GM23338 (cell line): ENCODE measurements around the gene PA2G4. TPM values are rescaled to one million over a fixed set of nuclear protein-coding genes. Genes with fewer than 3 reads are reported as not detected.

Experiments used
- ATAC-seq: fragments of 200-7000 bp; cut with Tn5 transposase; 3 replicates; pipeline ENCODE4 v1.9.1; 2020
- DNase-seq: peaks from one replicate; pipeline ENCODE4 v3.0.0-alpha.2; 2015; ENCODE audit warnings: low spot score
- H2AFZ ChIP-seq: fragments of 200-600 bp; sonication (generic); 2 replicates; pipeline ENCODE4 v1.8.0; 2016; ENCODE audit warnings: antibody characterized with exemption, mild to moderate bottlenecking, moderate library complexity
- H3F3A ChIP-seq: fragments of 200-600 bp; sonication (generic); replicated peaks from 2 replicates; pipeline ENCODE4 v1.8.0; 2017; ENCODE audit warnings: antibody characterized with exemption, mixed run types, low read depth
- H3K27ac ChIP-seq: fragments of 200-600 bp; sonication (generic); 2 replicates; pipeline ENCODE4 v1.6.1; 2016; ENCODE audit warnings: low read depth
- H3K27me3 ChIP-seq: fragments of 200-600 bp; sonication (generic); 2 replicates; pipeline ENCODE4 v1.8.0; 2016; ENCODE audit warnings: mild to moderate bottlenecking, mixed run types, moderate library complexity; ENCODE audit not compliant: insufficient read depth
- H3K36me3 ChIP-seq: fragments of 200-600 bp; sonication (generic); 2 replicates; pipeline ENCODE4 v1.8.0; 2016; ENCODE audit warnings: mild to moderate bottlenecking; ENCODE audit not compliant: insufficient read depth
- H3K4me1 ChIP-seq: fragments of 200-600 bp; sonication (generic); 2 replicates; pipeline ENCODE4 v1.8.0; 2016; ENCODE audit warnings: mild to moderate bottlenecking, moderate library complexity; ENCODE audit not compliant: insufficient read depth
- H3K4me2 ChIP-seq: fragments of 200-600 bp; sonication (generic); 2 replicates; pipeline ENCODE4 v1.7.1; 2017; ENCODE audit warnings: mixed run types
- H3K4me3 ChIP-seq: fragments of 200-600 bp; sonication (generic); 2 replicates; pipeline ENCODE4 v1.6.1; 2016; ENCODE audit warnings: mixed run types
- H3K79me2 ChIP-seq: fragments of 200-600 bp; sonication (generic); replicated peaks from 2 replicates; pipeline ENCODE4 v1.8.0; 2017; ENCODE audit warnings: mild to moderate bottlenecking; ENCODE audit not compliant: insufficient read depth
- H3K9me2 ChIP-seq: fragments of 200-600 bp; sonication (generic); 2 replicates; pipeline ENCODE4 v1.8.0; 2017; ENCODE audit not compliant: insufficient read depth
- H4K20me1 ChIP-seq: fragments of 200-600 bp; sonication (generic); replicated peaks from 2 replicates; pipeline ENCODE4 v1.8.0; 2017; ENCODE audit warnings: mild to moderate bottlenecking; ENCODE audit not compliant: insufficient read depth
- H3K27ac Mint-ChIP-seq: 2 replicates; pipeline ENCODE4 v1.8.0; 2020; ENCODE audit warnings: inconsistent platforms, mild to moderate bottlenecking, moderate library complexity, mixed read lengths
- H3K27me3 Mint-ChIP-seq: 3 replicates; pipeline ENCODE4 v1.8.0; 2022; ENCODE audit warnings: low read depth, mild to moderate bottlenecking, moderate library complexity, mixed read lengths, inconsistent platforms; ENCODE audit not compliant: insufficient read depth, poor library complexity
- H3K36me3 Mint-ChIP-seq: 3 replicates; pipeline ENCODE4 v1.8.0; 2021; ENCODE audit warnings: low read depth, mild to moderate bottlenecking, inconsistent platforms, moderate library complexity, mixed read lengths
- H3K4me1 Mint-ChIP-seq: 3 replicates; pipeline ENCODE4 v1.8.0; 2020; ENCODE audit warnings: mild to moderate bottlenecking, inconsistent platforms, mixed read lengths
- H3K4me3 Mint-ChIP-seq: 3 replicates; pipeline ENCODE4 v1.8.0; 2021; ENCODE audit warnings: moderate library complexity, mild to moderate bottlenecking, inconsistent platforms, mixed read lengths
- H3K9me3 Mint-ChIP-seq: 3 replicates; pipeline ENCODE4 v1.8.0; 2020; ENCODE audit warnings: moderate library complexity, mild to moderate bottlenecking, inconsistent platforms, mixed read lengths
- CREB1 ChIP-seq: fragments of 250-450 bp; sonication (Bioruptor Pico); IDR thresholded peaks from 2 replicates; pipeline ENCODE4 v1.5.0; 2020; ENCODE audit warnings: low read depth, mild to moderate bottlenecking, moderate library complexity
- CTCF ChIP-seq, 2 experiments: fragments of 200-600 bp in 1 of 2; sonication (generic) in 1 of 2; conservative IDR thresholded peaks; 2 replicates each; pipeline versions ENCODE4 v1.5.1 to v1.6.1; 2016 to 2017; ENCODE audit warnings: antibody characterized with exemption in 2 of 2, low read depth in 2 of 2, mild to moderate bottlenecking in 2 of 2, moderate library complexity in 1 of 2
- ETS1 ChIP-seq: IDR thresholded peaks from 2 replicates; pipeline ENCODE4 v1.6.1; 2016; ENCODE audit warnings: antibody characterized with exemption
- EZH2 ChIP-seq: fragments of 200-600 bp; sonication (generic); IDR thresholded peaks from one replicate; pipeline ENCODE4 v1.8.0; 2017; ENCODE audit warnings: antibody characterized with exemption, mild to moderate bottlenecking, low read depth; ENCODE audit not compliant: unreplicated experiment
- EZH2phosphoT487 ChIP-seq: fragments of 200-600 bp; sonication (generic); IDR thresholded peaks from one replicate; pipeline ENCODE4 v1.8.1; 2018; ENCODE audit warnings: antibody characterized with exemption; ENCODE audit not compliant: unreplicated experiment
- JUNB ChIP-seq: IDR thresholded peaks from one replicate; pipeline ENCODE4 v1.6.1; 2016; ENCODE audit warnings: antibody characterized with exemption; ENCODE audit not compliant: unreplicated experiment
- NANOG ChIP-seq: IDR thresholded peaks from 2 replicates; pipeline ENCODE4 v1.6.1; 2016; ENCODE audit warnings: antibody characterized with exemption, borderline replicate concordance
- POLR2AphosphoS5 ChIP-seq: IDR thresholded peaks from 2 replicates; pipeline ENCODE4 v1.6.1; 2016; ENCODE audit warnings: antibody characterized with exemption, low read depth
- REST ChIP-seq: IDR thresholded peaks from one replicate; pipeline ENCODE4 v1.6.1; 2018; ENCODE audit warnings: antibody characterized with exemption; ENCODE audit not compliant: unreplicated experiment
- STAT1 ChIP-seq: IDR thresholded peaks from one replicate; pipeline ENCODE4 v1.6.1; 2016; ENCODE audit warnings: antibody characterized with exemption; ENCODE audit not compliant: unreplicated experiment
- ZNF114 ChIP-seq: fragments of 250-450 bp; sonication (Bioruptor Pico); IDR thresholded peaks from 2 replicates; pipeline ENCODE4 v1.5.0; 2020; ENCODE audit warnings: mild to moderate bottlenecking, moderate library complexity
- ZNF331 ChIP-seq: fragments of 250-450 bp; sonication (Bioruptor Pico); IDR thresholded peaks from 2 replicates; pipeline ENCODE4 v1.5.0; 2020; ENCODE audit warnings: low read depth, mild to moderate bottlenecking, moderate library complexity
- ZNF462 ChIP-seq: fragments of 250-450 bp; sonication (Bioruptor Pico); IDR thresholded peaks from 2 replicates; pipeline ENCODE4 v1.5.0; 2020; ENCODE audit warnings: mild to moderate bottlenecking, moderate library complexity
- polyA plus RNA-seq: library from polyadenylated mRNA; unstranded; fragments of >200 nt; fragmentation: Nextera tagmentation; extraction: Ambion mirVana; gene quantifications from 2 replicates; pipeline ENCODE4 v1.2.1, GENCODE V29; 2016
- total RNA-seq: library from RNA; depleted of rRNA; stranded (reverse); fragments of >200 nt; shearing (Covaris generic); gene quantifications from 2 replicates; pipeline ENCODE4 v1.2.3, GENCODE V29; 2014

PA2G4 gene
- total and polyA plus RNA-seq, 2 experiments from 2014 or later: 237 to 373 TPM

- Mint-ChIP-seq H3K27ac (peak overlapping the region; percentile 74), H3K9me3 (no peaks in the 10 kb centered on the region; the same call in none of the 3 replicates), H3K4me1 (peaks cover 60% of the 10 kb centered on the region), H3K4me3 (peak overlapping the region; percentile 92), H3K27me3 (peaks cover 51% of the 10 kb centered on the region), H3K36me3 (peaks cover 82% of the 10 kb centered on the region)
- H3K36me3 ChIP-seq: peaks cover 46% of the 10 kb centered on the region
- ATAC-seq (no peak), DNase-seq (peak; percentile 59)
- H3K27me3 ChIP-seq: no peaks in the 10 kb centered on the region
- TF ChIP-seq ZNF114 (CRISPR knock-in tag): no peak
- no peak for TF ChIP-seq ETS1
- no peak for TF ChIP-seq REST
- no peak for TF ChIP-seq ZNF462
- TF ChIP-seq JUNB: no peak
- no peak for TF ChIP-seq EZH2
- no peak for TF ChIP-seq POLR2AphosphoS5
- no peak for TF ChIP-seq CREB1 (CRISPR knock-in tag)
- no peak for TF ChIP-seq ZNF331 (CRISPR knock-in tag)
- TF ChIP-seq EZH2phosphoT487: no peak
- no peak for TF ChIP-seq CTCF (conservative IDR thresholded peaks at IDR 0.05; ENCODE audit: low read depth in 2 of 2)
- no peak for TF ChIP-seq STAT1
- no peak for TF ChIP-seq NANOG
- H3K27ac ChIP-seq: peak overlapping the region; percentile 98
- peaks cover 47% of the 10 kb centered on the region for H3K4me1 ChIP-seq
- peaks cover 59% of the 10 kb centered on the region for H3F3A ChIP-seq
- peaks cover 21% of the 10 kb centered on the region for H4K20me1 ChIP-seq
- H3K79me2 ChIP-seq: peaks cover 31% of the 10 kb centered on the region
- H2AFZ ChIP-seq: no peak overlapping the region
- H3K9me2 ChIP-seq: no peaks in the 10 kb centered on the region
- H3K4me3 ChIP-seq: peak overlapping the region; percentile 84
- peak overlapping the region; percentile 91 for H3K4me2 ChIP-seq
Measured at GRCh38 chr12:56160193-56160763, 55.9 kb downstream of the PA2G4 start.
